Measurements from ENCODE around the gene TIMM17B. TPM values are rescaled to one million over a fixed set of nuclear protein-coding genes. Genes with fewer than 3 reads are reported as not detected.
A peak's percentile ranks its signal among the peaks of the same experiment; 100 is the strongest.

TIMM17B gene
- total RNA-seq, 3 donors from 2014 or later (not counting 1 experiment from before 2014, with no cell fraction given) = 40.3 to 45.6 (median 44.5) TPM

DNA sequence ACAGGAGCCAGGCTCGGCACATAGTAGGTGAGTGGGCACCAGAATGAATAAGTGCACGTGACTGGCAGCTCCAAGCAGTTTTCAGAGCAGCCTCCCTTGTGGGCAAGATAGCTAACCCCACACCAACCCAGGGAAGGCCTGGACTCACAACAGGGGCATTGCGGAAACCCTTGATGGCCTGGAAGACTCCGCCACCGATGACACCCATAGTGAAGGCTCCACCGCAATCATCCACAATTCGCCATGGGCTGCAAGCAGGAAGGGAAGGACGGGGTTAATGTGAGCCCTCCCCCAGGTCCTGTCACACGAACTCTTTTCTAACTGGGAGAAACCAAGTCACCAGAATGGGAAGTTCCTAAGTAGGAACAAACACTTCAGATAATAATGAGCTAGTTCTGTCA lies 957 bp downstream of the TIMM17B start:
- Histone ChIP-seq H3K27me3 (ENCODE audit: control insufficient read depth, insufficient read depth, low read length) (no peaks in the 10 kb centered on the region), H3K9me3 (ENCODE audit: control insufficient read depth, insufficient read depth, low read length) (no peaks in the 10 kb centered on the region), H3K36me3 (ENCODE audit: control insufficient read depth, insufficient read depth, low read length) (peaks cover 16% of the 10 kb centered on the region), H3K27ac (ENCODE audit: low read length) (peak overlapping the region; percentile 100), H3K4me3 (ENCODE audit: low read length) (peak overlapping the region; percentile 99), H3K4me1 (ENCODE audit: control insufficient read depth, insufficient read depth, low read length) (peaks cover 35% of the 10 kb centered on the region)
- intact Hi-C loops (cut with micrococcal nuclease) = loop anchor here (2.0 to 5.0 kb wide), 2 partner anchors 14 to 61 kb away; partner anchors contain the start of genes OTUD5 and SLC35A2
- Mint-ChIP-seq H3K9me3 (no peaks in the 10 kb centered on the region), H3K4me1 (peaks cover 6 to 23% of the 10 kb centered on the region in 2 donors), H3K27ac (peak overlapping the region; percentile 92 to 97), H3K36me3 (no peaks in the 10 kb centered on the region), H3K27me3 (ENCODE audit: low read depth in 2 of 2) (no peaks in the 10 kb centered on the region), H3K4me3 (peak overlapping the region; percentile 90)
- DNase-seq (no peak), ATAC-seq (no peak)
- TF ChIP-seq, protein P1, sequence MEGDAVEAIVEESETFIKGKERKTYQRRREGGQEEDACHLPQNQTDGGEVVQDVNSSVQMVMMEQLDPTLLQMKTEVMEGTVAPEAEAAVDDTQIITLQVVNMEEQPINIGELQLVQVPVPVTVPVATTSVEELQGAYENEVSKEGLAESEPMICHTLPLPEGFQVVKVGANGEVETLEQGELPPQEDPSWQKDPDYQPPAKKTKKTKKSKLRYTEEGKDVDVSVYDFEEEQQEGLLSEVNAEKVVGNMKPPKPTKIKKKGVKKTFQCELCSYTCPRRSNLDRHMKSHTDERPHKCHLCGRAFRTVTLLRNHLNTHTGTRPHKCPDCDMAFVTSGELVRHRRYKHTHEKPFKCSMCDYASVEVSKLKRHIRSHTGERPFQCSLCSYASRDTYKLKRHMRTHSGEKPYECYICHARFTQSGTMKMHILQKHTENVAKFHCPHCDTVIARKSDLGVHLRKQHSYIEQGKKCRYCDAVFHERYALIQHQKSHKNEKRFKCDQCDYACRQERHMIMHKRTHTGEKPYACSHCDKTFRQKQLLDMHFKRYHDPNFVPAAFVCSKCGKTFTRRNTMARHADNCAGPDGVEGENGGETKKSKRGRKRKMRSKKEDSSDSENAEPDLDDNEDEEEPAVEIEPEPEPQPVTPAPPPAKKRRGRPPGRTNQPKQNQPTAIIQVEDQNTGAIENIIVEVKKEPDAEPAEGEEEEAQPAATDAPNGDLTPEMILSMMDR (IDR thresholded peaks at IDR 0.05) = no peak
- WGBS (ENCODE audit: insufficient coverage) = 86% methylated on average over 7 of the region's 9 CpGs

DNA sequence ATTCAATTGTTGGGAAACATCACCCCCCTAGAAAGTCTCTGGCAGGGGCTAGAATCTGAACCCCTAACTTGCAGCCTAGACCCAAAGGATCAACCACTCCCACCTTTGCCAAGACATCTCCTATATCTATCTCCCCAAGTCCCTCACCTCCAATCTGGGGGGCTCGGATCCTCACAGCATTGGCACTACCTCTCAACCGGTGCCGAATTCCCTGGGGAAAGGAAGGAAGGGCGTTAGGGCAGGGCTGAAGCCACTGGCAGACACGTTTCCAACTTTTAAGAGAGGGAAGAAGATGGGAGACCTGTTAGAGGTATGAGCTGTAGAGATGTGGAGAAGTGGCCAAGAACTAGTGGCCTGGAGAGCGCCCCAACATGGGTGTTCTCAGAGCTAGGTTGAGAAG lies 2.7 kb downstream of the TIMM17B start:
- Mint-ChIP-seq H3K27me3 (ENCODE audit: low read depth in 2 of 2) (no peaks in the 10 kb centered on the region), H3K4me1 (peaks cover 6 to 33% of the 10 kb centered on the region in 2 donors), H3K9me3 (no peaks in the 10 kb centered on the region), H3K36me3 (no peaks in the 10 kb centered on the region), H3K27ac (peak overlapping the region in 1 of 2 donors; percentile 60), H3K4me3 (peak overlapping the region; percentile 45)
- Histone ChIP-seq H3K9me3 (ENCODE audit: control insufficient read depth, insufficient read depth, low read length) (no peaks in the 10 kb centered on the region), H3K4me1 (ENCODE audit: control insufficient read depth, insufficient read depth, low read length) (peaks cover 41% of the 10 kb centered on the region), H3K36me3 (ENCODE audit: control insufficient read depth, insufficient read depth, low read length) (peaks cover 10% of the 10 kb centered on the region), H3K4me3 (ENCODE audit: low read length) (no peak overlapping the region), H3K27ac (ENCODE audit: low read length) (no peak overlapping the region), H3K27me3 (ENCODE audit: control insufficient read depth, insufficient read depth, low read length) (no peaks in the 10 kb centered on the region)
- TF ChIP-seq, protein P1 (IDR thresholded peaks at IDR 0.05) = no peak
- intact Hi-C loops (cut with micrococcal nuclease) = loop anchor here (5.0 kb wide), 1 partner anchor 62 kb away; the partner anchor contains the start of gene OTUD5
- WGBS (ENCODE audit: insufficient coverage) = 94% methylated on average over 6 of the region's 6 CpGs
- DNase-seq (no peak), ATAC-seq (no peak)

DNA sequence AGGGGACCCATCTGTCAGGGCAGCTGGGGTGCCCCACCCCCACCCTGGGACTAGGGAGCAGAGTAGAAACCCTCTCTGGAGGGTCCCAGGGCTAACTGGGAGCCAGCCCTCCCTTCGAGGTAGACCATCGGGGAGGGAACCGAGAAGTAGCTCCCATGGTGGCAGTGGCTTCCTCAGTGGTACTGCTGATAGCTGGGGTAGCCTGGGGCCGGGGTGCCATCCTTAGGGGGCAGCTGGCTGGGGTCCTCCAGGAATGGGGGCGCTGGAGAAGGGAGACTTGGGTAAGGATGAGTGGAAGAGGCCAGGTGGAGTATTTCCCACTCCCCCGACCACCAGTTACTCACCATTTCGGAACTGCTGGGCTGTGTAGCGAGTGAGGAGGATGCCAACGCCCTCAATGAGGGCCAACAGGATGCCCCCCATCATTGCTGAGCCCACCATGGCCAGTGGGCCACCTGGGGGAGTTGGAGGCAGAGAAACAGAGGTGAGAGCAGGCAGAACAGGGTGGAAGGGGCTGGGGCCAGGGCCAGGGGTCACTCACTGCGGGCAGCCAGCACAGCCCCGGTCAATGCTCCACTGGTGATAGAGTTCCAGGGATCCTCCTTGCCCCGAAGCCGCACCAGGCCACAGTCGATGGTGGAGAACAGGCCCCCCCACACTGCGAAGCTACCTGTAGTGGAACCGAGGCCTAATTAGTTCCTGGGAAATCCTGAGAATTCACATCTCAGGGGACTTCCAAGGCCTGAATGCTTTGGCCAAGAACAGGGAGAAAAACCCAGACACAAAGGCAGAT lies 3.8 kb downstream of the TIMM17B start:
- no peaks in the 10 kb centered on the region for H3K9me3 ChIP-seq (ENCODE audit: control insufficient read depth, insufficient read depth, low read length)
- TF ChIP-seq, protein P1 (IDR thresholded peaks at IDR 0.05) = no peak
- H3K36me3 ChIP-seq (ENCODE audit: control insufficient read depth, insufficient read depth, low read length) = peaks cover 10% of the 10 kb centered on the region
- no peaks in the 10 kb centered on the region for H3K36me3 Mint-ChIP-seq
- H3K9me3 Mint-ChIP-seq = no peaks in the 10 kb centered on the region
- intact Hi-C loops (cut with micrococcal nuclease) = no loop called here
- no peak overlapping the region for H3K4me3 Mint-ChIP-seq
- ATAC-seq (no peak), DNase-seq (no peak)
- H3K27me3 Mint-ChIP-seq (ENCODE audit: low read depth in 2 of 2) = no peaks in the 10 kb centered on the region
- H3K4me1 Mint-ChIP-seq = peaks cover 6 to 33% of the 10 kb centered on the region in 2 donors
- peaks cover 31% of the 10 kb centered on the region for H3K4me1 ChIP-seq (ENCODE audit: control insufficient read depth, insufficient read depth, low read length)
- no peaks in the 10 kb centered on the region for H3K27me3 ChIP-seq (ENCODE audit: control insufficient read depth, insufficient read depth, low read length)
- H3K4me3 ChIP-seq (ENCODE audit: low read length) = no peak overlapping the region
- WGBS (ENCODE audit: insufficient coverage) = 91% methylated on average over 15 of the region's 16 CpGs
- H3K27ac Mint-ChIP-seq = no peak overlapping the region
- H3K27ac ChIP-seq (ENCODE audit: low read length) = no peak overlapping the region

All from natural killer cell (primary cell).